ENCODE results near the gene RAET1L. TPM values are rescaled to one million over a fixed set of nuclear protein-coding genes. Genes with fewer than 3 reads are reported as not detected.
"Not testable (repeated sequence)": the region's sequence is repeated elsewhere in the genome, so short reads cannot be mapped to it uniquely, and the experiment has no call there.

Gene RAET1L
- total RNA-seq, 1 donor from 2014 or later = not detected

- ATAC-seq (ENCODE audit: low read depth) = no peak
- Mint-ChIP-seq H3K4me1 (peaks cover 22% of the 10 kb centered on the region), H3K4me3 (no peak overlapping the region), H3K27ac (no peak overlapping the region), H3K9me3 (no peaks in the 10 kb centered on the region), H3K27me3 (peaks cover 25% of the 10 kb centered on the region), H3K36me3 (ENCODE audit: low read depth) (no peaks in the 10 kb centered on the region)
- CTCF ChIA-PET = no interaction called here
- no peak for DNase-seq
- TF ChIP-seq CTCF (IDR thresholded peaks at IDR 0.05) = no peak
- POLR2A ChIA-PET = no interaction called here
- intact Hi-C loops (cut with micrococcal nuclease) = loop anchor here (1.0 to 5.0 kb wide), 3 partner anchors 135 to 798 kb away; partner anchors contain the start of gene MTHFD1L
Measured at GRCh38 chr6:150069706-150070105, 44.4 kb upstream of the RAET1L start.

GRCh38 chr6:150068720-150069648 lies 43.7 kb upstream of the RAET1L start, which contains the start of gene ULBP3:
Gene ULBP3 (minus strand): TSS chr6:150069121. CDS start chr6:150069066, 55 bp downstream.
- peaks cover 18% of the 10 kb centered on the region for H3K27me3 Mint-ChIP-seq
- H3K4me3 Mint-ChIP-seq = peak within 1 kb of the TSS; percentile 84
- no peaks in the 10 kb centered on the region for H3K36me3 Mint-ChIP-seq (ENCODE audit: low read depth)
- no peak for TF ChIP-seq CTCF (IDR thresholded peaks at IDR 0.05)
- POLR2A ChIA-PET = no interaction called here
- H3K27ac Mint-ChIP-seq = peak within 1 kb of the TSS; percentile 7
- peak; percentile 64 for DNase-seq
- no peaks in the 10 kb centered on the region for H3K9me3 Mint-ChIP-seq
- CTCF ChIA-PET = no interaction called here
- intact Hi-C loops (cut with micrococcal nuclease) = loop anchor here (1.0 to 5.0 kb wide), 4 partner anchors 135 to 798 kb away; partner anchors contain the start of gene MTHFD1L
- peak; percentile 92 for ATAC-seq (ENCODE audit: low read depth)
- H3K4me1 Mint-ChIP-seq = peaks cover 22% of the 10 kb centered on the region

- Mint-ChIP-seq H3K27me3 (peaks cover 13% of the 10 kb centered on the region), H3K4me3 (peak overlapping the region; percentile 84), H3K4me1 (peaks cover 22% of the 10 kb centered on the region), H3K9me3 (no peaks in the 10 kb centered on the region), H3K27ac (no peak overlapping the region), H3K36me3 (ENCODE audit: low read depth) (no peaks in the 10 kb centered on the region)
- CTCF ChIA-PET = no interaction called here
- no peak for TF ChIP-seq CTCF (IDR thresholded peaks at IDR 0.05)
- POLR2A ChIA-PET = no interaction called here
- intact Hi-C loops (cut with micrococcal nuclease) = loop anchor here (1.0 to 5.0 kb wide), 3 partner anchors 234 to 799 kb away; partner anchors contain the start of gene MTHFD1L
- ATAC-seq (ENCODE audit: low read depth) = no peak
- DNase-seq = no peak
Measured at GRCh38 chr6:150068151-150068550, 42.8 kb upstream of the RAET1L start.

- Mint-ChIP-seq H3K4me3 (no peak overlapping the region), H3K27me3 (peaks cover 10% of the 10 kb centered on the region), H3K4me1 (peaks cover 14% of the 10 kb centered on the region), H3K27ac (no peak overlapping the region), H3K36me3 (ENCODE audit: low read depth) (no peaks in the 10 kb centered on the region), H3K9me3 (no peaks in the 10 kb centered on the region)
- ATAC-seq (ENCODE audit: low read depth) (no peak), DNase-seq (no peak)
- ChIA-PET POLR2A (no interaction called here), CTCF (no interaction called here)
- TF ChIP-seq CTCF (IDR thresholded peaks at IDR 0.05) = no peak
- intact Hi-C loops (cut with micrococcal nuclease) = loop anchor here (5.0 kb wide), 1 partner anchor 802 kb away; the partner anchor contains the start of gene MTHFD1L
Measured at GRCh38 chr6:150065083-150065482, 39.8 kb upstream of the RAET1L start.

- H3K36me3 Mint-ChIP-seq (ENCODE audit: low read depth) = no peaks in the 10 kb centered on the region
- DNase-seq = no peak
- CTCF ChIA-PET = no interaction called here
- POLR2A ChIA-PET = no interaction called here
- H3K27ac Mint-ChIP-seq = no peak overlapping the region
- TF ChIP-seq CTCF (IDR thresholded peaks at IDR 0.05) = no peak
- no peak for ATAC-seq (ENCODE audit: low read depth)
- H3K9me3 Mint-ChIP-seq = no peaks in the 10 kb centered on the region
- H3K27me3 Mint-ChIP-seq = peaks cover 10% of the 10 kb centered on the region
- H3K4me1 Mint-ChIP-seq = peaks cover 13% of the 10 kb centered on the region
- no peak overlapping the region for H3K4me3 Mint-ChIP-seq
- intact Hi-C loops (cut with micrococcal nuclease) = no loop called here
Measured at GRCh38 chr6:150063640-150064039, 38.3 kb upstream of the RAET1L start.

GRCh38 chr6:150059973-150060372 lies 34.6 kb upstream of the RAET1L start:
- ATAC-seq (ENCODE audit: low read depth) = peak; percentile 66
- H3K4me3 Mint-ChIP-seq, DNase-seq: not testable (repeated sequence)

More at GRCh38 chr6:150059973-150060372, 34.6 kb upstream of the RAET1L start:
- POLR2A ChIA-PET; H3K9me3 Mint-ChIP-seq; CTCF ChIA-PET; H3K4me1 Mint-ChIP-seq; H3K27ac Mint-ChIP-seq; intact Hi-C loops (cut with micrococcal nuclease); H3K36me3 Mint-ChIP-seq (ENCODE audit: low read depth): not testable (repeated sequence)
- H3K27me3 Mint-ChIP-seq = peaks cover 10% of the 10 kb centered on the region
